Epithelial cell of prostate (primary cell): Measurements from ENCODE around the gene PLOD1.
A peak's percentile ranks its signal among the peaks of the same experiment; 100 is the strongest.
"Not testable (repeated sequence)": the region's sequence is repeated elsewhere in the genome, so short reads cannot be mapped to it uniquely, and the experiment has no call there.

ENCODE experiments used
- DNase-seq: peaks from one replicate; pipeline ENCODE4 v3.0.0-alpha.2; 2011; ENCODE audit warnings: low read depth, low spot score
- H3K27ac ChIP-seq: fragments of 450-650 bp; 2 replicates; pipeline ENCODE4 v1.5.1; 2017; ENCODE audit warnings: mild to moderate bottlenecking

Gene PLOD1

DNA sequence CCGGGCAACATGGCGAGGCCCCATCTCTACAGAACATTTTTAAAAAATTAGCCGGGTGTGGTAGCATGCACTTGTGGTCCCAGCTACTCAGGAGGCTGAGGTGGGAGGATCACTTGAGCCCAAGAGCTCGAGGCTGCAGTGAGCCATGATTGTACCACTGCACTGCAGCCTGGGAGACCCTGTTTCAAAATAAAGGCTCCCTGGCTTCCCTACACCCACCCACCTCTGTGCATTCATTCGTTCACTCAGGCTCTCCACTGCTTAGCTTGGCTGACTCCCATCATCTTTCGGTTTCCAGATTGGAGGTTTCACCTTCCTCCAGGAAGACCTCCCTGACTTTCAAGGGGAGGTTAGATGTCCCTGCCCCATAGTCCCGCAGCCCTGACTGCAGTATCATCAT lies 22.5 kb upstream of the PLOD1 start:
- H3K27ac ChIP-seq: no peak overlapping the region
- no peak for DNase-seq

GRCh38 chr1:11912482-11913216 lies 21.9 kb upstream of the PLOD1 start:
- H3K27ac ChIP-seq, DNase-seq: not testable (repeated sequence)

DNA sequence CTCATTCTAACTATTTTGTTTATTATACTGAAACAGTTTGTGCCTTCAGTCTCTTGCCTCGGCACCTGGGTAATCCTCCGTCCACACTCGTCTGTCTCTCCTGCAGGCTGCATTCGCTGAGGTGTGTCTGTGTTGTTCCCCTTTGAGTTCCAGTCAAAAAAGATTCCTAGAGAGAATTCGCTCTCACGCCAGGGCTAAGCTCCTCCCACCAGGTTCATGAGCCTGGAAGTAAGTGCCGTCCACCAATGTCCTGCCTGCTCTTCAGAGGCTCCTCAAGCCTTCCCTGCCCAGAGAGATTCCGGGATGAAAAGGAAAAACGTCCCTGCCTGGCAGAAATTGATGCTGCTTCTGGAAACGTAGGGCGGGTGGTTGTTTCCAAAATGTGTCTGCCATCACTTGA lies 21.2 kb upstream of the PLOD1 start:
- DNase-seq: no peak
- H3K27ac ChIP-seq: no peak overlapping the region

GRCh38 chr1:11914024-11914423 lies 20.5 kb upstream of the PLOD1 start:
- no peak for DNase-seq
- no peak overlapping the region for H3K27ac ChIP-seq

DNA sequence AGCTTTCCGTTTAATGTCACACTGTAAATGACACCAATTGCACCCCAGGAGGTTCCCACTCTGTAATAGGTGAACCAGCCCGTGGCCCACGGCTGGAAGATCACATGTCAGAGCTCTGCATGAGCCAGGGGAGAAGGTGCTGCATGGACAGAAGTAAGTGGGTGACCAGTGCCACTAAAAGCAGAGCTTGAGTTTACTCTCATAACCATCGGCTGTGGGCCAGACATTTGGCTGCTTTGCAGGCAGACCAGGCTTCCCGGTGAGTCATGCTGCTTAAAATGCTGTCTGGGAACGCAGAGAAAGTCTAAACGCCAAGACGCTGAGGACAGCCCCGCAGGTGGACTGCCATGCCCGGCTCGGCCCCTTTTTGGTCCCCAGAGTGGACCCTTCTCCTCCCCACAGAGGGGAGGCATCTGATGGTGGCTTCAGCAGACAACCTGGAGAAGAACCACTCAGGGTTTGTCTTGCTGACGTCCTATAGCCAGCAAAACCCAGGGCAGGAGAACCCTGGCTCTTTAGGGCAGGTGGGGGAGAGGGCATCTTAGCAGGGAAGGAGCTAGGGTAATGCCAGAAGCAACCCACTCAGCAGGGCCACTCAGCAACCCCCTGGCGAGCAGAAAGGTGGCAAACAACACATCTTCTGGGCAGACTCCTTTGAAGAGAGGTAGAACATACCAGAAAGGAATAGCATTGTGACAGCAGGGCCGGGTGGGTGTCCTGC lies 15.6 kb upstream of the PLOD1 start:
- DNase-seq: no peak
- H3K27ac ChIP-seq: no peak overlapping the region

- no peak for DNase-seq
These were observed 14.9 kb upstream of the PLOD1 start for GRCh38 chr1:11919621-11920020.

GRCh38 chr1:11920239-11920903 lies 14.1 kb upstream of the PLOD1 start:
- DNase-seq: no peak
- no peak overlapping the region for H3K27ac ChIP-seq

More at GRCh38 chr1:11919621-11920020, 14.9 kb upstream of the PLOD1 start:
- H3K27ac ChIP-seq: no peak overlapping the region

- no peak for DNase-seq
- no peak overlapping the region for H3K27ac ChIP-seq
These were observed 13.5 kb upstream of the PLOD1 start for GRCh38 chr1:11921022-11921421.

DNA sequence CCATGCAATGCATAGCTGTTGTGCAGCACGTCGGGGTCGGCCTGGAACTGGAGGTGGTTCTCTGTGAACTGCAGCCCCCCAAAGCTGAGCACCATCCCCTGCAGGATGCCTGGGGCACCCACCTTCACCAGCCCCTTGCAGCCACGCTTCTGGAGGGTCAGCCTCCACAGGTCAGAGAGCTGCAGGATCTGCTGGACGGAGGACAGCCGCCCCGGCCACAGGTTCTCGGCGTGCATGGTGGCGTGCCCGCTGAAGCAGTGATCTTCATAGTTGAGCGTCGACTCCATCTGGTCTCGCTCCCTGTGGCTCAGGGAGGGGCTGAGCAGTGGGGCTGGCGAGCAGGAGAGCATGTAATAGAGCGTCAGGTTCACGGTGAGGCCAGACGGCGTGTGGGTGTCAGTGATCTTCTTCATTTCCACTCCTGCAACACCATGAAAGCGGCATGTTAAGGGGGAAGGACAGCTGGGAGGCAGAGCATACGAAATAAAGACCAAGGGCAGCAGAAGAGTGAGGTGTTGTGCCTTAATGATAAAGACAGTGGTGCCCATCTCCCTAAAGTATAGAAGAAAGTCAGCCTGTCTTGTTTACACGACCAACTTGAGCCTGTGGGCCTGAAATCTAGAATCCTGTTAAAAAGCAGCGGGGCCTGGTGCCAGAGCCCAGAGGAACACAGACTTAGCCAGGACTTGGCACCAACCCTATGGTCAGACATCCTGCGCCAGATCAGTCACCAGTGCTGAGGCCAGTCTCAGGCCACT lies 11.3 kb upstream of the PLOD1 start:
- no peak overlapping the region for H3K27ac ChIP-seq
- DNase-seq: no peak

- DNase-seq: no peak
- no peak overlapping the region for H3K27ac ChIP-seq
These were observed 10.7 kb upstream of the PLOD1 start for GRCh38 chr1:11923827-11924113.

DNA sequence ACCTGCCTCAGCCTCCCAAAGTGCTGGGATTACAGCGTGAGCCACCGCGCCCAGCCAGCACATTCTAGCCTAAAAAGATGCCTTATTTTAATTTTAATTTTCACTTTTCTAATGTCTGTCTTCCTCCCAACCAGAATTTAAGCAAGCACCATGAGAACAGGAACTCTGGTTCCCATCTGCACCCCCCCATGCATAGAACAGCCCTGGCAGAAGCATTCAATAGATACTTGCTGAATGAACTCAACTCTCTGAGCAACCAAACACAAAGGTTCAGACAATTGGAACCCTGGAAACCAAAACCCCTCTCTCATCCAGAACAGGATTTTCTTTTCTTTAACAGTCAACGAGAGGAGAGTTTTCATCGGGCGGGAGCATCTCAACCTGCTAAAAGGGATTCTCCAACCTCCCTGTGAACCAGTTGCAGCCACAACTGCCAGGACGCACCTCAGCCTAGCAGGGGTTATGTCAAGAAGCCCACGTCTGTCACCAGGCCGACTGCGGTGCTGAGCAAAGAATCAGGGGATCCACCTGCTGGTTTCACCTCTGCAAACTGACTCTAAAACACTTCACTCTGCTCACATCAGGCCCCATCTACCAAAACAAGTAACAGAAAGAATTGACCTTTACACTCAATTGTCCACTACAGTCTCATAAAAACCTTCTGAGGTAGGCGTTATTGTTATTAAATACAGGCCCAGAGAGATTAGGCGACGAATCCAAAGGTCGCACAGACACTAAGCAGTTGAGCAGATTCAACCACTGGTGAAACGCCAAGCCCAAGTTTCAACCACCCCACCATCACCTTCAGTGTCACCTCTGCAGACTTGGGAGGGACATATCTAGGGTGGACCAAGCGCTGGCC lies 10.0 kb upstream of the PLOD1 start:
- DNase-seq: no peak
- H3K27ac ChIP-seq: no peak overlapping the region

- H3K27ac ChIP-seq, DNase-seq: not testable (repeated sequence)
These were observed 9.2 kb upstream of the PLOD1 start for GRCh38 chr1:11925196-11925937.

- peak overlapping the region; percentile 16 for H3K27ac ChIP-seq
- no peak for DNase-seq
These were observed 8.6 kb upstream of the PLOD1 start for GRCh38 chr1:11925938-11926292.

- H3K27ac ChIP-seq: peak overlapping the region; percentile 42
- DNase-seq: no peak
These were observed 6.5 kb upstream of the PLOD1 start for GRCh38 chr1:11927866-11928592.

DNA sequence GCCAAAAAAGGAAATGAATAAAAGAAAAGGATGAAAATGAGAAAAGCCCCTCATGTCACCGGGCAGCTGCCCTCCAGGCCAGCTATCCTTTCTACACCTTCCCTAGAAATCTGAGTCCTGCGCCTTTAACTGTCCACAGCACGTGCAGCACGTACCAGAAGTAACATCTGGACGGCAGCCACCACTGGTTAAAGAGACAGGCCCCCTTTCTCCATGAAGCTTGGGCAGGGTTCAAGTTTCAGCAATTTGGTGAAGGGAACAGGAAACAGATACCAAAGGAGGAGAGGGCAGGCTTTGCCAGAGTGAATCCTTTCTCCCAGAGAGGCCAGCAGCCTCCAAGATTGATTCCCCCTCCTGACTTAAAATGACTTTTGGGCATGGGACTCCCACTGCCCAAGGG lies 4.7 kb upstream of the PLOD1 start:
- H3K27ac ChIP-seq: no peak overlapping the region
- DNase-seq: no peak

- no peak overlapping the region for H3K27ac ChIP-seq
These were observed 3.7 kb upstream of the PLOD1 start for GRCh38 chr1:11930571-11931445.

DNA sequence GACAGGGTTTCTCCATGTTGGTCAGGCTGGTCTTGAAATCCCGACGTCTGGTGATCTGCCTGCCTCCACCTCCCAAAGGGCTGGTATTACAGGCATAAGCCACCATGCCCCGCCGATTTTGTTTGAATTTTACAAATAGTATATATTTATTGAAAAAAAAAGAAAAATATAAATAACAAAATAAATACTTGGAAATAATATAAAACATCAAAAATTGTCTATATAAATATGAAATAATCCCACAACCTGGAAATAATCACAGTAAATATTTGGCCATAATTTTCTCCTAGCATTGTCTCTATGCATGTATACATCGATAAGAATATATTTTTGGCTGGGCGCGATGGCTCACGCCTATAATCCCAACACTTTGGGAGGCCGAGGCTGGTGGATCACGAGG lies 2.7 kb upstream of the PLOD1 start:
- no peak for DNase-seq
- H3K27ac ChIP-seq: no peak overlapping the region

More at GRCh38 chr1:11930571-11931445, 3.7 kb upstream of the PLOD1 start:
- no peak for DNase-seq

GRCh38 chr1:11935057-11935412 lies 518 bp downstream of the PLOD1 start:
- no peak for DNase-seq
- H3K27ac ChIP-seq: peak overlapping the region; percentile 21
